Panc1 (cell line): ENCODE data around the gene ZG16B. TPM values are rescaled to one million over a fixed set of nuclear protein-coding genes. Genes with fewer than 3 reads are reported as not detected.

Experiments used
- ATAC-seq: fragments of 200-7000 bp; cut with Tn5 transposase; 2 replicates; pipeline ENCODE4 v1.9.1; 2020; ENCODE audit warnings: mild to moderate bottlenecking, moderate library complexity
- BruUV-seq: library from RNA; stranded (reverse); fragments of 400-500 nt; replicated peaks from 2 replicates; lab custom pipeline; 2021; lab: Mats Ljungman, UMichigan
- CTCF ChIA-PET: fragments of 300-600 bp; sonication (Branson Sonifier 250); formaldehyde crosslinking; loops from one replicate; lab custom pipeline; 2022; ENCODE audit warnings: antibody characterized with exemption; lab: Charles Lee
- POLR2A ChIA-PET: fragments of 300-600 bp; sonication (Branson Sonifier 250); formaldehyde crosslinking; loops from one replicate; lab custom pipeline; 2022; ENCODE audit warnings: antibody characterized with exemption; lab: Charles Lee
- DNase-seq: peaks from one replicate; pipeline ENCODE4 v3.0.0-alpha.2; 2010; ENCODE audit warnings: low read depth, low spot score
- H3K27ac ChIP-seq: 2 replicates; pipeline ENCODE4 v1.5.1; 2011; ENCODE audit warnings: mild to moderate bottlenecking, low read length, inconsistent platforms
- H3K27me3 ChIP-seq: fragments of 200-500 bp; sonication (Bioruptor generic); 2 replicates; pipeline ENCODE4 v1.6.0; 2014; ENCODE audit warnings: low read length, inconsistent platforms; ENCODE audit not compliant: control insufficient read depth, insufficient read depth
- H3K36me3 ChIP-seq: fragments of 200-500 bp; sonication (Bioruptor generic); 2 replicates; pipeline ENCODE4 v1.5.1; 2014; ENCODE audit warnings: inconsistent platforms, mild to moderate bottlenecking, low read length, moderate library complexity; ENCODE audit not compliant: control insufficient read depth, insufficient read depth
- H3K4me1 ChIP-seq: 2 replicates; pipeline ENCODE4 v1.5.1; 2011; ENCODE audit warnings: inconsistent platforms, mild to moderate bottlenecking, low read length, moderate library complexity; ENCODE audit not compliant: control insufficient read depth, insufficient read depth
- H3K4me3 ChIP-seq, 2 experiments: 2 replicates each; pipeline ENCODE4 v1.5.1; 2011 to 2012; ENCODE audit warnings: low read depth in 2 of 2, low read length in 2 of 2, mild to moderate bottlenecking in 2 of 2, inconsistent platforms in 1 of 2, moderate library complexity in 1 of 2
- H3K9me3 ChIP-seq: fragments of 200-500 bp; sonication (Bioruptor generic); 2 replicates; pipeline ENCODE4 v1.5.1; 2014; ENCODE audit warnings: low read depth, mild to moderate bottlenecking, inconsistent platforms, low read length, moderate library complexity; ENCODE audit not compliant: control insufficient read depth, insufficient read depth
- CTCF ChIP-seq: fragments of 450-650 bp; IDR thresholded peaks from 2 replicates; pipeline ENCODE4 v1.5.1; 2017; ENCODE audit warnings: mild to moderate bottlenecking
- POLR2AphosphoS5 ChIP-seq: IDR thresholded peaks from 2 replicates; pipeline ENCODE4 v1.6.1; 2012; ENCODE audit warnings: mild to moderate bottlenecking, low read depth, low read length, moderate library complexity
- REST ChIP-seq, 2 experiments: IDR thresholded peaks; 2 replicates each; pipeline ENCODE4 v1.6.1; 2011 to 2012; ENCODE audit warnings: low read depth in 2 of 2, control low read depth in 1 of 2, low read length in 1 of 2, mild to moderate bottlenecking in 1 of 2, moderate library complexity in 1 of 2; ENCODE audit not compliant: insufficient read depth in 1 of 2
- SIN3A ChIP-seq: IDR thresholded peaks from 2 replicates; pipeline ENCODE4 v1.6.1; 2012; ENCODE audit warnings: low read depth, mild to moderate bottlenecking, low read length, moderate library complexity, borderline replicate concordance; ENCODE audit not compliant: insufficient read depth
- in situ Hi-C: cut with HindIII; loops from 2 replicates; pipeline ENCODE4 v1.10.0; 2016; ENCODE audit warnings: low sequenced_read_pairs, low pct_unique_long_range_greater_than_20kb
- intact Hi-C: fragments of 100-400 bp; cut with micrococcal nuclease; formaldehyde crosslinking; loops from one replicate; pipeline ENCODE4 v1.10.0; 2022; ENCODE audit not compliant: unreplicated experiment
- total RNA-seq: library from RNA; stranded (reverse); gene quantifications from one replicate; pipeline ENCODE4 v1.2.1, GENCODE V29; 2021; ENCODE audit not compliant: unreplicated experiment

ZG16B gene
- total RNA-seq, 1 experiment from 2014 or later: 9.1 TPM

- CTCF ChIA-PET: no interaction called here
- intact Hi-C loops: no loop called here
- no peak overlapping the region for H3K4me3 ChIP-seq
Measured at GRCh38 chr16:2817340-2818271, 12.5 kb upstream of the ZG16B start.

GRCh38 chr16:2818272-2818876, 11.7 kb upstream of the ZG16B start:
- H3K4me3 ChIP-seq: no peak overlapping the region
- no peak overlapping the region for H3K27ac ChIP-seq
- BruUV-seq: no TSS peak
- DNase-seq (no peak), ATAC-seq (no peak)
- TF ChIP-seq POLR2AphosphoS5: no peak
- H3K27me3 ChIP-seq: no peaks in the 10 kb centered on the region
- H3K36me3 ChIP-seq: no peaks in the 10 kb centered on the region
- ChIA-PET POLR2A (no interaction called here), CTCF (no interaction called here)
- in situ Hi-C loops (no loop called here), intact Hi-C loops (no loop called here)
- peaks cover 24% of the 10 kb centered on the region for H3K4me1 ChIP-seq
- no peaks in the 10 kb centered on the region for H3K9me3 ChIP-seq

More at GRCh38 chr16:2817340-2818271, 12.5 kb upstream of the ZG16B start:
- peaks cover 21% of the 10 kb centered on the region for H3K4me1 ChIP-seq
- H3K27me3 ChIP-seq: no peaks in the 10 kb centered on the region
- in situ Hi-C loops: no loop called here
- POLR2A ChIA-PET: no interaction called here
- no peak for ATAC-seq
- no TSS peak for BruUV-seq
- DNase-seq: no peak
- no peaks in the 10 kb centered on the region for H3K36me3 ChIP-seq
- no peaks in the 10 kb centered on the region for H3K9me3 ChIP-seq
- no peak overlapping the region for H3K27ac ChIP-seq
- TF ChIP-seq REST (IDR thresholded peaks at IDR 0.05; ENCODE audit: insufficient read depth in 1 of 2, low read depth in 2 of 2, low read length in 1 of 2) (no peak), CTCF (no peak), SIN3A (no peak)
